ENCODE measurements around the gene CTTNBP2NL. TPM values are rescaled to one million over a fixed set of nuclear protein-coding genes. Genes with fewer than 3 reads are reported as not detected.

CTTNBP2NL gene
- 10 to 100 TPM; 47.1 to 93.3 TPM for total RNA-seq

- H3K9me3 ChIP-seq, result no peaks in the 10 kb centered on the region
- peak within 1 kb of the TSS; percentile 94 to 98 for H3K9ac ChIP-seq (ENCODE audit: low read depth in 2 of 2, low read length in 2 of 2)
- DNase-seq, result peak; percentile 99
- H3K27ac ChIP-seq, result peak within 1 kb of the TSS; percentile 96
- H3K4me3 ChIP-seq, result peak within 1 kb of the TSS; percentile 93
- peaks cover 10% of the 10 kb centered on the region for H3K4me1 ChIP-seq
- H3K27me3 ChIP-seq, result no peaks in the 10 kb centered on the region
- TF ChIP-seq CTCF (IDR thresholded peaks at IDR 0.05), result no peak
- intact Hi-C loops (cut with DNase I), result no loop called here
- no peaks in the 10 kb centered on the region for H3K36me3 ChIP-seq
These were observed at the start of gene CTTNBP2NL for GRCh38 chr1:112395821-112396652. Gene CTTNBP2NL, plus strand, starts transcription at chr1:112396214. Its CDS starts 19,952 bp downstream, at chr1:112416166.

- Histone ChIP-seq H3K4me3 (no peak overlapping the region), H3K9me3 (no peaks in the 10 kb centered on the region), H3K27me3 (no peaks in the 10 kb centered on the region), H3K4me1 (no peaks in the 10 kb centered on the region), H3K36me3 (no peaks in the 10 kb centered on the region), H3K27ac (no peak overlapping the region), H3K9ac (ENCODE audit: low read depth in 2 of 2, low read length in 2 of 2) (no peak overlapping the region)
- intact Hi-C loops (cut with DNase I), result loop anchor here (5.0 kb wide), 1 partner anchor 450 kb away; no protein-coding TSS in a partner anchor
- TF ChIP-seq CTCF (IDR thresholded peaks at IDR 0.05), result no peak
- DNase-seq, result no peak
These were observed 49.1 kb upstream of the CTTNBP2NL start for GRCh38 chr1:112346801-112347350.

- H3K27ac ChIP-seq, result peak overlapping the region; percentile 38
- intact Hi-C loops (cut with DNase I), result no loop called here
These were observed 39.2 kb upstream of the CTTNBP2NL start for GRCh38 chr1:112356765-112357164.

GRCh38 chr1:112357467-112357866 is 38.5 kb upstream of the CTTNBP2NL start:
- Histone ChIP-seq H3K27me3 (no peaks in the 10 kb centered on the region), H3K4me1 (peaks cover 13% of the 10 kb centered on the region), H3K4me3 (no peak overlapping the region), H3K9ac (ENCODE audit: low read depth in 2 of 2, low read length in 2 of 2) (no peak overlapping the region), H3K9me3 (no peaks in the 10 kb centered on the region), H3K27ac (no peak overlapping the region), H3K36me3 (no peaks in the 10 kb centered on the region)
- no peak for TF ChIP-seq CTCF (IDR thresholded peaks at IDR 0.05)
- intact Hi-C loops (cut with DNase I), result no loop called here
- DNase-seq, result no peak

More at GRCh38 chr1:112356765-112357164, 39.2 kb upstream of the CTTNBP2NL start:
- Histone ChIP-seq H3K4me1 (peaks cover 13% of the 10 kb centered on the region), H3K4me3 (no peak overlapping the region), H3K9me3 (no peaks in the 10 kb centered on the region), H3K27me3 (no peaks in the 10 kb centered on the region), H3K9ac (ENCODE audit: low read depth in 2 of 2, low read length in 2 of 2) (no peak overlapping the region), H3K36me3 (no peaks in the 10 kb centered on the region)
- TF ChIP-seq CTCF (IDR thresholded peaks at IDR 0.05), result no peak
- no peak for DNase-seq

- H3K27ac ChIP-seq, result no peak overlapping the region
- intact Hi-C loops (cut with DNase I), result no loop called here
- no peak overlapping the region for H3K4me3 ChIP-seq
These were observed 37.8 kb upstream of the CTTNBP2NL start for GRCh38 chr1:112358061-112358770.

More at GRCh38 chr1:112358061-112358770, 37.8 kb upstream of the CTTNBP2NL start:
- DNase-seq, result no peak
- Histone ChIP-seq H3K9me3 (no peaks in the 10 kb centered on the region), H3K27me3 (no peaks in the 10 kb centered on the region), H3K36me3 (no peaks in the 10 kb centered on the region), H3K4me1 (peaks cover 13% of the 10 kb centered on the region), H3K9ac (ENCODE audit: low read depth in 2 of 2, low read length in 2 of 2) (no peak overlapping the region)
- TF ChIP-seq CTCF (IDR thresholded peaks at IDR 0.05), result no peak
